ENCODE measurements around the gene P3H3. TPM values are rescaled to one million over a fixed set of nuclear protein-coding genes. Genes with fewer than 3 reads are reported as not detected.

The P3H3 gene
- polyA plus RNA-seq, 3 donors = 5.4 to 9.0 (median 7.4) TPM

- WGBS, 3 donors = 16 to 35% (median 24%) methylated on average over 12 of the region's 12 CpGs
- no peak overlapping the region for H3K27ac ChIP-seq (ENCODE audit: low read depth, low read length)
Observed at GRCh38 chr12:6792522-6793201, 35.5 kb upstream of the P3H3 start.

GRCh38 chr12:6795088-6795487, 33.1 kb upstream of the P3H3 start:
- WGBS, 3 donors = 61 to 88% (median 87%) methylated on average over 2 of the region's 2 CpGs
- no peak overlapping the region for H3K27ac ChIP-seq (ENCODE audit: low read depth, low read length)

- WGBS, 3 donors = 83 to 93% (median 88%) methylated on average over 4 of the region's 4 CpGs
- H3K27ac ChIP-seq (ENCODE audit: low read depth, low read length) = no peak overlapping the region
Observed at GRCh38 chr12:6796576-6796975, 31.6 kb upstream of the P3H3 start.

GRCh38 chr12:6799147-6799546, 29.1 kb upstream of the P3H3 start:
- no peak overlapping the region for H3K27ac ChIP-seq (ENCODE audit: low read depth, low read length)
- WGBS, 3 donors = 81 to 87% (median 87%) methylated on average over 5 of the region's 5 CpGs

- no peak overlapping the region for H3K27ac ChIP-seq (ENCODE audit: low read depth, low read length)
- WGBS, 3 donors = 51 to 77% (median 76%) methylated on average over 1 of the region's 1 CpG
Observed at GRCh38 chr12:6807170-6807569, 21.0 kb upstream of the P3H3 start.

GRCh38 chr12:6809056-6809455, 19.2 kb upstream of the P3H3 start:
- WGBS, 3 donors = 65 to 81% (median 79%) methylated on average over 10 of the region's 10 CpGs

GRCh38 chr12:6810758-6811157, 17.4 kb upstream of the P3H3 start:
- no peak overlapping the region for H3K27ac ChIP-seq (ENCODE audit: low read depth, low read length)
- WGBS, 3 donors = 68 to 87% (median 86%) methylated on average over 1 of the region's 1 CpG

More at GRCh38 chr12:6809056-6809455, 19.2 kb upstream of the P3H3 start:
- no peak overlapping the region for H3K27ac ChIP-seq (ENCODE audit: low read depth, low read length)

GRCh38 chr12:6813363-6813762, 14.8 kb upstream of the P3H3 start:
- WGBS, 3 donors = 44 to 70% (median 59%) methylated on average over 4 of the region's 4 CpGs
- H3K27ac ChIP-seq (ENCODE audit: low read depth, low read length) = no peak overlapping the region

GRCh38 chr12:6816598-6816997, 11.6 kb upstream of the P3H3 start:
- WGBS, 3 donors = 48 to 80% (median 65%) methylated on average over 3 of the region's 3 CpGs
- H3K27ac ChIP-seq (ENCODE audit: low read depth, low read length) = no peak overlapping the region

- no peak overlapping the region for H3K27ac ChIP-seq (ENCODE audit: low read depth, low read length)
- WGBS, 3 donors = 70 to 93% (median 90%) methylated on average over 8 of the region's 8 CpGs
Observed at GRCh38 chr12:6817098-6817497, 11.1 kb upstream of the P3H3 start.

GRCh38 chr12:6817662-6818157, 10.5 kb upstream of the P3H3 start:
- no peak overlapping the region for H3K27ac ChIP-seq (ENCODE audit: low read depth, low read length)
- WGBS, 3 donors = 82 to 92% (median 83%) methylated on average over 20 of the region's 20 CpGs

GRCh38 chr12:6818222-6818621, 10.0 kb upstream of the P3H3 start:
- WGBS, 3 donors = 35 to 76% (median 75%) methylated on average over 10 of the region's 10 CpGs
- H3K27ac ChIP-seq (ENCODE audit: low read depth, low read length) = no peak overlapping the region

- no peak overlapping the region for H3K27ac ChIP-seq (ENCODE audit: low read depth, low read length)
- 65 to 84% (median 77%) methylated on average over 5 of the region's 5 CpGs for WGBS, 3 donors
Observed at GRCh38 chr12:6818645-6819044, 9.6 kb upstream of the P3H3 start.

- 80 to 85% (median 84%) methylated on average over 11 to 13 of the region's 13 CpGs for WGBS, 3 donors
- H3K27ac ChIP-seq (ENCODE audit: low read depth, low read length) = no peak overlapping the region
Observed at GRCh38 chr12:6819106-6820030, 8.8 kb upstream of the P3H3 start.

- no peak overlapping the region for H3K27ac ChIP-seq (ENCODE audit: low read depth, low read length)
- 79 to 88% (median 85%) methylated on average over 5 of the region's 5 CpGs for WGBS, 3 donors
Observed at GRCh38 chr12:6820166-6820565, 8.0 kb upstream of the P3H3 start.

- WGBS, 3 donors = 0 to 1% (median 1%) methylated on average over 17 to 28 of the region's 28 CpGs
- no peak within 1 kb of the TSS for H3K27ac ChIP-seq (ENCODE audit: low read depth, low read length)
Observed at GRCh38 chr12:6821591-6822425, 6.4 kb upstream of the P3H3 start, which contains the start of gene GPR162. TSS of gene GPR162 (plus strand) at chr12:6821821. CDS start at chr12:6823899, 2,078 bp downstream.

- WGBS, 3 donors = 51 to 68% (median 64%) methylated on average over 7 of the region's 7 CpGs
- no peak overlapping the region for H3K27ac ChIP-seq (ENCODE audit: low read depth, low read length)
Observed at GRCh38 chr12:6822426-6823135, 5.6 kb upstream of the P3H3 start.

Measured in adipose tissue (tissue), 3 donors.